Vagina (tissue), 2 donors: ENCODE data around the gene ARHGAP24.

Experiments
- POLR2A ChIP-seq, 2 donors: fragments of 450-650 bp; IDR thresholded peaks; one replicate each; pipeline ENCODE4 v1.6.1; 2017; ENCODE audit warnings: antibody characterized with exemption in 2 of 2, mild to moderate bottlenecking in 2 of 2, moderate library complexity in 2 of 2
- POLR2AphosphoS5 ChIP-seq, 2 donors: sonication (generic); formaldehyde crosslinking; IDR thresholded peaks; one replicate each; pipeline ENCODE4 v1.9.0; 2017; ENCODE audit warnings: antibody characterized with exemption in 2 of 2, mild to moderate bottlenecking in 2 of 2, low read depth in 1 of 2; ENCODE audit not compliant: insufficient read depth in 1 of 2
- TF ChIP-seq, protein P1 (sequence below), 3 experiments: fragments of 450-650 bp in 2 of 3; fragments of 200-600 bp in 1 of 3; sonication (generic) in 1 of 3; IDR thresholded peaks; one replicate each; pipeline ENCODE4 v1.5.1; 2017 to 2019; ENCODE audit warnings: antibody characterized with exemption in 3 of 3, mild to moderate bottlenecking in 2 of 3, moderate library complexity in 2 of 3

GRCh38 chr4:85459736-85460135 is 15.2 kb upstream of the ARHGAP24 start:
- TF ChIP-seq, protein P1, sequence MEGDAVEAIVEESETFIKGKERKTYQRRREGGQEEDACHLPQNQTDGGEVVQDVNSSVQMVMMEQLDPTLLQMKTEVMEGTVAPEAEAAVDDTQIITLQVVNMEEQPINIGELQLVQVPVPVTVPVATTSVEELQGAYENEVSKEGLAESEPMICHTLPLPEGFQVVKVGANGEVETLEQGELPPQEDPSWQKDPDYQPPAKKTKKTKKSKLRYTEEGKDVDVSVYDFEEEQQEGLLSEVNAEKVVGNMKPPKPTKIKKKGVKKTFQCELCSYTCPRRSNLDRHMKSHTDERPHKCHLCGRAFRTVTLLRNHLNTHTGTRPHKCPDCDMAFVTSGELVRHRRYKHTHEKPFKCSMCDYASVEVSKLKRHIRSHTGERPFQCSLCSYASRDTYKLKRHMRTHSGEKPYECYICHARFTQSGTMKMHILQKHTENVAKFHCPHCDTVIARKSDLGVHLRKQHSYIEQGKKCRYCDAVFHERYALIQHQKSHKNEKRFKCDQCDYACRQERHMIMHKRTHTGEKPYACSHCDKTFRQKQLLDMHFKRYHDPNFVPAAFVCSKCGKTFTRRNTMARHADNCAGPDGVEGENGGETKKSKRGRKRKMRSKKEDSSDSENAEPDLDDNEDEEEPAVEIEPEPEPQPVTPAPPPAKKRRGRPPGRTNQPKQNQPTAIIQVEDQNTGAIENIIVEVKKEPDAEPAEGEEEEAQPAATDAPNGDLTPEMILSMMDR (IDR thresholded peaks at IDR 0.05), result no peak
- TF ChIP-seq POLR2A (IDR thresholded peaks at IDR 0.05), result no peak
- no peak for TF ChIP-seq POLR2AphosphoS5 (IDR thresholded peaks at IDR 0.05; ENCODE audit: insufficient read depth in 1 of 2, low read depth in 1 of 2)
